Gastroesophageal sphincter (tissue), 4 donors: ENCODE data around the gene SLC9A6. TPM values are rescaled to one million over a fixed set of nuclear protein-coding genes. Genes with fewer than 3 reads are reported as not detected.

ENCODE experiments used
- ATAC-seq: fragments of 150-250 bp; one replicate; pipeline ENCODE4 v1.9.1; 2016; ENCODE audit warnings: mild to moderate bottlenecking, moderate library complexity
- H3K27ac ChIP-seq, 4 donors: fragments of 200-600 bp; sonication (generic) in 3 of 4; 1 replicate in 3 of 4; 2 replicates in 1 of 4; pipeline ENCODE4 v1.5.1; 2016 to 2019
- H3K27me3 ChIP-seq: fragments of 200-600 bp; sonication (generic); one replicate; pipeline ENCODE4 v1.5.1; 2019
- H3K36me3 ChIP-seq, 2 donors: fragments of 200-600 bp; sonication (generic); one replicate each; pipeline ENCODE4 v1.5.1; 2019; ENCODE audit warnings: control low read depth in 1 of 2
- H3K4me1 ChIP-seq, 3 donors: fragments of 200-600 bp; sonication (generic); 1 replicate in 2 of 3; 2 replicates in 1 of 3; pipeline ENCODE4 v1.5.1; 2016 to 2019; ENCODE audit warnings: control low read depth in 2 of 3
- H3K4me3 ChIP-seq, 2 donors: fragments of 200-600 bp; sonication (generic); one replicate each; pipeline ENCODE4 v1.5.1; 2019; ENCODE audit warnings: mild to moderate bottlenecking in 1 of 2, moderate library complexity in 1 of 2
- H3K9me3 ChIP-seq, 3 donors: fragments of 200-600 bp; sonication (generic); one replicate each; pipeline ENCODE4 v1.5.1; 2017 to 2019; ENCODE audit warnings: control low read depth in 2 of 3
- CTCF ChIP-seq, 4 experiments: fragments of 200-600 bp in 2 of 4; fragments of 450-650 bp in 2 of 4; sonication (generic) in 1 of 4; IDR thresholded peaks; one replicate each; pipeline ENCODE4 v1.5.1; 2017 to 2019; ENCODE audit warnings: antibody characterized with exemption in 4 of 4, mild to moderate bottlenecking in 2 of 4, moderate library complexity in 2 of 4
- EP300 ChIP-seq: sonication (generic); formaldehyde crosslinking; IDR thresholded peaks from one replicate; pipeline ENCODE4 v1.6.1; 2017; ENCODE audit warnings: antibody characterized with exemption, mild to moderate bottlenecking
- POLR2A ChIP-seq, 2 donors: fragments of 450-650 bp; IDR thresholded peaks; one replicate each; pipeline ENCODE4 v1.6.1; 2017; ENCODE audit warnings: antibody characterized with exemption in 2 of 2, mild to moderate bottlenecking in 2 of 2, moderate library complexity in 1 of 2
- POLR2AphosphoS5 ChIP-seq: sonication (generic); formaldehyde crosslinking; IDR thresholded peaks from one replicate; pipeline ENCODE4 v1.6.1; 2017; ENCODE audit warnings: antibody characterized with exemption
- WGBS, 2 donors: methylation state at CpG; one replicate each; pipeline ENCODE4 v1.1.5; 2018; ENCODE audit warnings: low coverage in 1 of 2; 5-methylcytosine and 5-hydroxymethylcytosine counted together
- total RNA-seq, 4 donors: library from RNA; depleted of rRNA; stranded (reverse); fragments of >200 nt; gene quantifications; one replicate each; pipeline ENCODE4 v1.1.0, GENCODE V29; 2016

Gene SLC9A6
- total RNA-seq, 4 donors from 2014 or later = 17.2 to 27.3 (median 20.3) TPM

- Histone ChIP-seq H3K36me3 (no peaks in the 10 kb centered on the region), H3K27ac (no peak overlapping the region), H3K9me3 (no peaks in the 10 kb centered on the region), H3K4me3 (no peak overlapping the region), H3K4me1 (peaks cover 6 to 35% (median 6%) of the 10 kb centered on the region in 3 donors), H3K27me3 (no peaks in the 10 kb centered on the region)
- TF ChIP-seq POLR2A (IDR thresholded peaks at IDR 0.05) (no peak), CTCF (IDR thresholded peaks at IDR 0.05) (no peak), EP300 (no peak), POLR2AphosphoS5 (no peak)
- WGBS, 2 donors = 40 to 55% methylated on average over 1 to 3 of the region's 3 CpGs
- ATAC-seq = no peak
These were observed 66.4 kb downstream of the SLC9A6 start for GRCh38 chrX:136051611-136052010.

GRCh38 chrX:136055651-136056221, 70.5 kb downstream of the SLC9A6 start:
- H3K4me3 ChIP-seq = peak overlapping the region; percentile 7 to 28
- H3K36me3 ChIP-seq = no peaks in the 10 kb centered on the region
- WGBS, 2 donors = 2 to 12% methylated on average over 3 to 4 of the region's 5 CpGs
- H3K27ac ChIP-seq = peak overlapping the region; percentile 87 to 98 (median 88)
- TF ChIP-seq CTCF (IDR thresholded peaks at IDR 0.05) (no peak), POLR2AphosphoS5 (peak; percentile 96), EP300 (peak; percentile 84), POLR2A (IDR thresholded peaks at IDR 0.05) (peak; percentile 42 to 55)
- peaks cover 6 to 45% (median 6%) of the 10 kb centered on the region in 3 donors for H3K4me1 ChIP-seq
- H3K9me3 ChIP-seq = no peaks in the 10 kb centered on the region
- peak; percentile 94 for ATAC-seq
- no peaks in the 10 kb centered on the region for H3K27me3 ChIP-seq

DNA sequence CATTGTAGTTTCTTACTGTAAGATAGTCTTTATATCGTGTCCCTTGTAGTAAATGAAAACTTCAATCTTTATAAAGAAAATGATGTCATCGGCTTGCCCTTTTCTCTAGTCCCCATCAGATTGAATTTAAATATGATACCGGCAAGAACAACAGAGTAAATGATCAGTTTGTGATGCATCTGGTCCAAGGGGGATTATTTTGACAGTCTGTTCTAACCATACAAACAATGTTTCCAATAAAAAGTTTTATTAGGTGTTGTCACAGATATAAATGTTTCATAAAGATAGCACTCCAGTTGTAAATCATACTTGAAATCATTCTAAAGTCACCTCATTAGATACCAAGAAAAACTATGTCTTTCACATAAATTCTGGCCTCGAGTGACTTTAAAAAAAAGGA, 72.3 kb downstream of the SLC9A6 start:
- 18 to 44% methylated on average over 4 of the region's 4 CpGs for WGBS, 2 donors
- Histone ChIP-seq H3K4me1 (peaks cover 6 to 51% (median 6%) of the 10 kb centered on the region in 3 donors), H3K36me3 (no peaks in the 10 kb centered on the region), H3K4me3 (no peak overlapping the region), H3K9me3 (no peaks in the 10 kb centered on the region), H3K27ac (peak overlapping the region; percentile 87 to 98 (median 88)), H3K27me3 (no peaks in the 10 kb centered on the region)
- TF ChIP-seq EP300 = no peak
- TF ChIP-seq POLR2A (IDR thresholded peaks at IDR 0.05) = no peak
- no peak for TF ChIP-seq POLR2AphosphoS5
- no peak for TF ChIP-seq CTCF (IDR thresholded peaks at IDR 0.05)
- no peak for ATAC-seq

DNA sequence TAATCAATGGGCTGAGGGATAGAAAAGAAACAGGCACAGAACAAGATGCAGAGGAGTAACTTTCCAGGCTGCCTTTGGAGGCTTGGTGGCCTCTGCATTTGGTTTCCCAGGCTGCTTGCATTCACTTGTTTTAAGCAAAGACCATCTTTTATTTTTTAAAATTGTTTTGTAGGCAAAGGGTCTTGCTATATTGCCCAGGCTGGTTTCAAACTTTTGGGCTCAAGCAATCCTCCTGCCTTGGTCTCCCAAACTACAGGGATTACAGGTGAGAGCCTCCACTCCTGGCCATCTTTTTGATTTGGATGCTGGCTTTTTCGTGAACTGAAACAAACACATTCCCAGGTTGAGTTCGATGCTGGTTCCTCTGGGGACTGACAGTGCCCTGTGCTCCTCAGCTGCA, 74.1 kb downstream of the SLC9A6 start:
- no peak for ATAC-seq
- TF ChIP-seq EP300 (no peak), POLR2A (IDR thresholded peaks at IDR 0.05) (no peak), POLR2AphosphoS5 (no peak), CTCF (IDR thresholded peaks at IDR 0.05) (no peak)
- H3K27ac ChIP-seq = peak overlapping the region; percentile 68 to 98 (median 88)
- H3K36me3 ChIP-seq = no peaks in the 10 kb centered on the region
- peaks cover 7 to 65% (median 8%) of the 10 kb centered on the region in 3 donors for H3K4me1 ChIP-seq
- no peaks in the 10 kb centered on the region for H3K9me3 ChIP-seq
- WGBS, 2 donors = no CpG with 5 or more reads among the region's 2 CpGs
- no peaks in the 10 kb centered on the region for H3K27me3 ChIP-seq
- no peak overlapping the region for H3K4me3 ChIP-seq

DNA sequence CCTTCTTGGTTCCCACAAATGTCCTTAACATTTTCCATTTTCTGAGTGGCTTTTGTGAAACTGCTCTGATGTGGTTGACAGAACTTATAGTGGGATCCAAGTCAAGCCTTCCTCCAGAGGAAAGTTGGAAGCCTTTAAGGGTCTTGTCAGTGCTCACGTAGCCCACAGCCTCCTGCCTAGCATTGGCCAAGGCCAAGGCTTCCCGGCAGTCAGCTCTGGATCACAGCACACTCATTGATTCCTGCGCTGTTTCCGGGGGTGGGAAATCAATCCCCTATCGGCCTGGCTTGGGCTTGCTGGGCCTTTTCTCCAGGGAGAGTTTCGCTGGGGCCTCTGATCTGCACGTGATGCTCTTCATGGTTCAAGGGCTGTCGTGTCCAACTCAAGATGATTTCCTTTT, 76.1 kb downstream of the SLC9A6 start:
- no peaks in the 10 kb centered on the region for H3K9me3 ChIP-seq
- no peaks in the 10 kb centered on the region for H3K27me3 ChIP-seq
- H3K36me3 ChIP-seq = no peaks in the 10 kb centered on the region
- peaks cover 3 to 68% (median 5%) of the 10 kb centered on the region in 3 donors for H3K4me1 ChIP-seq
- WGBS, 2 donors = 20 to 37% methylated on average over 1 to 2 of the region's 8 CpGs
- ATAC-seq = no peak
- peak overlapping the region in 3 of 4 donors; percentile 53 to 88 (median 87) for H3K27ac ChIP-seq
- H3K4me3 ChIP-seq = no peak overlapping the region
- TF ChIP-seq EP300 (no peak), POLR2A (IDR thresholded peaks at IDR 0.05) (no peak), CTCF (IDR thresholded peaks at IDR 0.05) (no peak), POLR2AphosphoS5 (no peak)
